Activated CD4-positive, alpha-beta T cell treated with anti-CD3 and anti-CD28 coated beads for 48 hours (primary cell): ENCODE data around the gene TK2.
A peak's percentile ranks its signal among the peaks of the same experiment; 100 is the strongest.
"Not testable (repeated sequence)": the region's sequence is repeated elsewhere in the genome, so short reads cannot be mapped to it uniquely, and the experiment has no call there.

Experiments
- DNase-seq: peaks from one replicate; pipeline ENCODE4 v3.0.0-alpha.2; 2020

The TK2 gene

DNA sequence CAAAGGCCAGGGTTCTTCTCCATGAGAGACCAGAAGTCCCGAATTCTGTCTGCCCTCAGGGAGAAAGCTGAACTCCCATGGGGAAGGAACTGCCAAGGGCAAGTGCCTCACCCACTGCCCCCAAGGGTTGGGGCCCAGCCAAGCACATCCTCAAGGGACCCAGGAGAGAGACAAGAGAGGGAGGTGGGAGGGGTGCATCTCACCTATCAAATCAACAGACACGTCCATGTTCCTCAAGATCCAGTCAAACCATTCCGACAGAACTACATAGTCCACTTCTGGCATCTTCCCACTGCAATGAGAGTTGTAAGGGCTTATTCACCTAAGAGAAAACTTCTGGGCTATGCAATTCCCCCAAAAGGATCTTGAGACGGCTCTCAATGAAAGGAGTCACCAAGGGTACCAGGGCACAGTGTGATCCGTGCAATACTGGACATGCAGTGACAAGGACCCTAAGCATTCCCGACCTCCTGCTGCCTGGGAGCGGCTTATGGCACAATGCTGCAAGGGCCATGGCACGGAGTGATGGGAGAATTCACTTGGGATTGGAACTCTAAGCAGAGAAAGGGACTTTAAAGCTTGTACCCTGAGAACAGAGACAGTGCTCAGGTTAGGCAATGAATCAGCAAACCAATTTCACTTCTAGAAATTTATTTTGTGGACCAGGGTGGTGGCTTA lies 32.2 kb downstream of the TK2 start:
- DNase-seq = no peak

DNA sequence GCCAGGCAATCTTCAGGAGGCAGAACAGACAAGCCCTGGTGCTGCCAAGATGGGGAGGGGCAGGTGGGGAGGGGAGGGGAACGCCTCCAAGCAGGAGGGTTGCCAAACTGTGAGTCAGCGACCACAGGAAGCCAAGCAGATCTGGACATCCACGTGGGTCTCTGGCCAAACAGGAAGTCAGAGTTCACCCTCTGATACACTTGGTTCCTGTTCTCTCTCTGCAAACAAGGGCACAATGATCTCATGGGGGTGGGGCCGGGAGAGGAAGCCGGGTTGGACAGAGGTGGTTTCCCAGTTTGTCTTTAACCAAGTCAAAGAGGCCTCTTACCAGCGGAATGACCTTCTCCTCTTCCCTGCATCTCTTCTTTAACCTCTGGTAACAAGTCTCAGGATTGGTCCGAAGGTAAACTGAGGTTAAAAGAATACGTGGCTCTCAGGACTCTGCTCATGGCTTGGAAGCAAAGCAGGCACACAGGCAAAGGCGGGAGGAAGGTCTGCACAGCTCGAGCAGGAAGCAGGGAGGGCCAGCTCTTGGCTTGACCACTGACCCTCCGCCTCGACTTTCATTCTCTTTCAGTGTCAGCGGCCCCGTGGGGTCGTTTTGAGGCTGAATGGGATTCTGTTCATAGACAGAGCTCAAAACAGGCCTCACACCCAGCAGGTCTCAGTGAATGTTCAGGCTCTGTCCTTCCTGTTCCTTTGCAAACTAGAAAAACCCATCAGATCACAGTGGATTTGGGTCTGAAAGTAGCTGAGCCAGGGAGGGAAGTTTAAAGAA lies 32.9 kb downstream of the TK2 start:
- peak; percentile 84 for DNase-seq

GRCh38 chr16:66516509-66516807 lies 33.5 kb downstream of the TK2 start:
- no peak for DNase-seq

GRCh38 chr16:66515596-66516508 lies 34.1 kb downstream of the TK2 start:
- peak; percentile 53 for DNase-seq

DNA sequence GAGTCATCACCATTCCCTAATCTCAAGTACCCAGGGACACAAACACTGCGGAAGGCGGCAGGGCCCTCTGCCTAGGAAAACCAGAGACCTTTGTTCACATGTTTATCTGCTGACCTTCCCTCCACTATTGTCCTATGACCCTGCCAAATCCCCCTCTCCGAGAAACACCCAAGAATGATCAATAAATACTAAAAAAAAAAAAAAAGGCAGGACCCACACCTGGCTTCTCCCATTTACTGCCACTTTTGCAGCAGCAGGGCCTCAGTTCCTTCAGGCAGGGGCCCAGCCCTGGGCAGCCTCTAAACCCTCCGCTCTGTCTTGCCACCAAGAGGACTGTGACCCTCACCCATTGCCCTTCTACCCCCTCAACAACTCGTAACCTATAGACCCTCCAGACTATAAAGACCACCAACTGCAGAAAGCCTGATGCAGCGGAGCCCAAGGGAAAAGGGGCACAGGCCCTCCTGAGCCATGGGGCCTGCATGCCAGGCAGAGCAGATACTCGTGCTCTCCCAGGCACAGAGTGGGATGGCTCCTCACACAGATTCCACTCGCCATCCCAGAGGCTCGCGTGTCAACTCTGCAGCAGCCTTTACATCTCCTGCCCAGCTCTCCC lies 34.8 kb downstream of the TK2 start:
- not testable (repeated sequence) for DNase-seq

- DNase-seq = not testable (repeated sequence)
Observed at GRCh38 chr16:66514391-66514790, 35.5 kb downstream of the TK2 start.

DNA sequence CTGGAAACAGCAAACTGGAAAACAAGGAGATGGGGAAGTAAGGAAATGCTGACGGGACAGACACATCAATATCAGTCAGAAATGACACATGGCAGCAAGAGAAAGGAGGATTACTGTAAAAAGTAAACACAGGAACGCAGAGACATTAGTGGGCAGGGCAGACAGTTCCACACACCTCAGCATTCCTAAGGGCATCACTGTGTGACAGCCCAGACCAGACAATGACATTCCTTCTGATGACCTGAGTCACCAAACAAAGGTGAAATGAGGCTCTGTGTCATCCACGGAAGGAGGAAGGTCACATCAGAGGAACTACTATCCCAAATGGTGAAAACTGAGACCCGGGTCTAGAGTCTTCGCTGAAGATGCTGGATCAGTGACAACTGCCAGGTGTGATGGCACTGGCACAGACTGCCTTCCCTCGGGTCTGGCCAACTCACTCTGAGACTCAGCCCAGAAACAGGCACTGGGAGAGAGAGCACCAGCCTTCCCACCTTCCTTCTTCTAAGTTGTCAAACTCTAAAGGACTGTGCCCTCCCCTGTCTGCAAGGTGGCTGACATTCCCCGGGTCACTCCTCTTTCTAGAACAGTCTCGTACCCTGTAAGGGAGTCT lies 36.7 kb downstream of the TK2 start:
- DNase-seq = no peak

DNA sequence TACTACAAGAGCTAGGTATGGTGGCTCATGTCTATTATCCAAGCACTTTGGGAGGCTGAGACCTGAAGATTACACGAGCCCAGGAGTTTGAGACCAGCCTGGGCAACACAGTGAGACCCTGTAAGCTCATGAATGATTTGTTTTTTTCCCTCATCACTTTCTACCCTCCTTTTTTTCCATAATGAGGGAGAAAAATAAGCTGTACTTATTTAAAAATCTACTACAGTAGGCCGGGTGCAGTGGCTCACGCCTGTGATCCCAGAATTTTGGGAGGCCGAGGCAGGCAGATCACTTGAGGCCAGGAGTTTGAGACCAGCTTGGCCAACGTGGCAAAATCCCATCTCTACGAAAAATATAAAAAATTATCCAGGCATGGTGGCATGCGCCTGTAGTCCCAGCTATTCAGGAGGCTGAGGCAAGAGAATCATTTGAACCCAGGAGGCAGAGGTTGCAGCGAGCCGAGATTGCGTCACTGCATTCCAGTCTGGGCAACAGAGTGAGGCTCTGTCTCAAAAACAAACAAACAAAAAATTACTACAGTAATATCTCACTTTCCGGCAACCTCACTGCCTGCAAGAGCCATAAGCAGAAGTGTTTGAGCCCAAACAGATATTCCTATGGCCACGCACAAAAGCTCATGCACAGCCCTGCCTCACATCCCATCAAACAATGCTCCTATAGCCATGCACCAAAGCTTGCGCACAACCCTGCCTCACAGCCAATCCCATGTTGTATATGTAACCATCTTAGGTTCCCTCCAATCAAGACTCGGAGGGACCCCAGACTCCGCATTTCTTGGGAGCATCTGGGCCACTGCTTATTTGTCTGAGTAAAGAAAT lies 37.4 kb downstream of the TK2 start:
- no peak for DNase-seq

DNA sequence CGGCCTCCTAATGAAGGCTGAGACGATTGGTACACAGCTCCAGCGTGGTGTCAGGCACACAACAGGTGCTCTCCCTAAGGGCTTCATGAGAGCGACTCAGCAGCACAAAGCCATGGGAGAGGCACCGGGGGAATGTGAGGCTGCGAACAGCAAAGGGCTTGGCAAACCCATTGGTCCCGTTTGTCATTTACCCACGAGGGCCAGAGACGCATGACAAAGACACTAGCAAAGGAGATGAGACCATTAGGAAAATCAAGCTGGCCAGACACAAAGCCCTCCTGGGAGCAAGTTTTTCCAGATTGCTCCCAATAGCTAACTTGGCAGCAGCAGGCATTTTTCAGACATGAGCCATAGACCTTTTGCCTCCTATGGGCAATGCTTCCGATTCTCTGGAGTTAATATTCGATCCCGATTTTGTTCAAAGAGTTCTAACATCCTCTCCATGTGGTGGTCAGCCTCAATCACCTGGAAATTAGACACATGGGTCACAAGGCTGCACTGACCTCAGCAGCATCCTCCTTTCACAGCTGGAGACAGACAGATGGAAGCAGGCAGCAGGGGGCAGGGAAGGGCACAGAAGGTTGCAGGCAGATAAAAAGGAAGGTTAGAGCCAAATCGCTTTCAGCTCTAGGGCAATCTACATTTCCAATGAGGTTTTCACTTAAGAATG lies 38.2 kb downstream of the TK2 start:
- DNase-seq = no peak

DNA sequence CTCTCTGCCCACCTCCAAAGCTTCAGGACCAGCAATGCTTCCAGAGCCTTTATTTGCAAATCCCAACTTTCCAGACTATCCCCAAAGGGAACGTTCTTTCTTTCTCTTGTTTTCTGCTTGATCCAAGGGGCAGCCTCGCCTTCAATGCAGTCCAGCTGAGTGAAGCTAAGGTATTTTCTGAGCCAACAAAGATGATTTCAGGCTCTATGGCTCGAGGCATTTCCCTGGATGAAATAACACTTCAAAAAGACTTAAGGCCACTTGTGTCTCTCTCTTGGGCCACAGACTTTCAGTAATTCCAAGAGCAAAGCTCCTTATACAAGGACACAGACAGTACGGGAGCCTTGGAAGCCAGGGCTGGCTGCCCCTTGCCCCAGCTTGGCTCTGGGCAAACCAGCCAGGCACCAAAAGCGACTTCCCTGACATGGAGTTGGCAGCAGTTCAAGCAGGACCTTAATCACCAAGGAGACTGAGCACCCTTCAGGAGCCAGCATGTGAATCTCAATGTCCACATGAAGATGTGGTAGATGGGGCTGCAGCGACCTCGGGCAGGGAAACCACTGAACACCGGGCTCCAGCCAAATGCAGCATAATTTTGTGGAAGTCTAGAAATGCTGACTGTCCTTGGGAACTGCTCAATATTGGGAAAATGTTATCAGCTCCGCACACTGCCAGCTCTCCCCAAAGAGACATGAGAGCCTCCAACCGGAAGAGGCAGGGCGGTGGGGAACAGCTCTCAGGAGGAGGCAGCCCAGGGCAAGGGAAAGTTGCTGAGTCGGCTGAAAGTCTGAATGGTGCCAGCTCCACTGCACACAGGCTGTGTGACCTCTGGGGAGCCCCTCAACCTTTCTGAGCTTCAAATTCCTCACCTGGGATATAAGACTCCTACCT lies 39.0 kb downstream of the TK2 start:
- DNase-seq = no peak

GRCh38 chr16:66510298-66510697 lies 39.6 kb downstream of the TK2 start:
- no peak for DNase-seq

DNA sequence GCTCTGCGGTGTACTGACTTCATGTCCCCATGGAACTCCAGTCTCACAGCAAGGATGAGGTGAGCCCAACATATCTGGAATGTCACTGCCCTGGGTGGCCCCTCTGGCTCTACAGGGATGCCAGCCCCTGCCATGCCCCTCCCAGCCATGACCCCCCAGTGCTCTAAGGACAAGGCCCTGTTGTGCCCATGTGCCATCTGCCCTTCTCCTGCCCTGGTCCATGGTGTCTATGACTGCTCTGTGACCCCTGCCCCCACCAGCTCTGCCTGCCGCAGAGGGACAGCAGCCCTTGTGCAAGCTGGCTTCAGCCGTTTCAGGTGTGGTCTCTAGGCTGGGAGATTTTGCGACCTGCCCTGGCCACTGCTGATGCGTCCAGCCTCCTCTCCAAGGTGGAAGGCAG lies 40.3 kb downstream of the TK2 start:
- DNase-seq = no peak

- DNase-seq = no peak
Observed at GRCh38 chr16:66508914-66509496, 40.9 kb downstream of the TK2 start.

DNA sequence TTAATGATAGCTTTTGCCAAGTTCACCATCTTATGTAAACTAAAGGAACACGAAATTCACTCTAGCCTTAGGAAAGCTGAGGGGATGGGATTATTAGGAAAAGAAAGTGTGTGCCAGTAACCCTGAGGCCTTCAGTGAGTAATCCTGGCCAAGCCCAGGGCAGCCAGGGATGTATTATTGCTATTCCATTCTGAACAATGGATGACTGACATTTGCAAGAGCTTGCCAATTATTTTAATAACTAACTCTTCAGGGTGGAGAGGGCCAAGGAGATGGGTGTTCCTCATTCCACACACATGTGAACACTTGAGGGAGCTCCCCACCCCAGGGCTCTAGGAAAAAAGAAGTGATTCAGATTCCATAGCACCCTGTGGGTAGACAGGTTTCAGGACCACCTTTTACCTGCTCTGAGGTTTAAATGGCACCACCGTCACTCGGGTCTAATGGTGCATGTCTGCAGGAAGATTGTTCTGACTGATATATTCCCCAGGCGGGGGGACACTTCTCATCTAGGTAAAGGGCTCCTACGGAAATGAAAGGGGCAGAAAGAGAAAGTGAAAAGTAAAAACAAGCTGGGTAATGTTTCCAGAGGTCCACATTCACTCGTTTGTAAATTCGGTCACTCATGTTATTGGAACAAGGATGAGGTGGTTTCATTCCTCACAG lies 41.5 kb downstream of the TK2 start:
- no peak for DNase-seq

- DNase-seq = no peak
Observed at GRCh38 chr16:66507731-66508239, 42.1 kb downstream of the TK2 start.

- DNase-seq = no peak
Observed at GRCh38 chr16:66503612-66504011, 46.3 kb downstream of the TK2 start.

- no peak for DNase-seq
Observed at GRCh38 chr16:66503030-66503429, 46.9 kb downstream of the TK2 start.

DNA sequence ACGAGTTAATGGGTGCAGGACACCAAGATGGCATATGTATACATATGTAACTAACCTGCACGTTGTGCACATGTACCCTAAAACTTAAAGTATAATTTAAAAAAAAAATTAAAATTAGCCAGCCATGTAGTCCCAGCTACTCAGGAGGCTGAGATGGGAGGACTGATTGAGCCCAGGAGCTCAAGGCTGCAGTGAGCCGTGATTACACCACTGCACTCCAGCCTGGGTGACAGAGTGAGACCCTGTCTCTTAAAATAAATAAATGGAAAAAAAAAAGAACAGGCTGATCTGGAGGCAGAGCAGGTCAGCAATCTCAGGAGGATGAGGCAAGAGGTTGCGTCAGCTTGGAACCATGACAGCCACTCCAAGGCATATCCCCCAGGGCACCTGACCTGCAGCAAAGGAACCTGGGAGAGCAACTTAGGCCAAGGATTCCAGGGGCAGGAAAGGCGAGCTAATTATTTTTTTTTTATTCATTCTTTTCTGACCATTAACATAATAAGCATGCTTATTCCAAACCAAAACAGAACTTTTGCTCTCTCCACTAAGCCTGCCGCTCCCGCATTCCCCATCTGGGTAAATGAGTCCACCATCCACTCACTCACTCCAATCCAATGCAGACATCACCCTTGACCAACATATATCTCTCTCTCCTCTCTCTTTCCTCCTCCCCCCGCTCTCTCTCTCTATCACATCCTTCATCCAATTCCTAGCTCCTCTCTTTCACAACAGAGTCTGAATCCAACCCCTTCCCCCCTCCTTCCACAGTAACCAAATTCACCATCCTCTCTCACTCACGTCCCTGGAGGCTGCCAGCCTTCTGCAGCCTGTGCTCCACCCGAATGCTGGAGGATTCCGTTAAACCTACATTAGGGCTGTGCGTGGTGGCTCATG lies 47.7 kb downstream of the TK2 start:
- DNase-seq = no peak
